Vagina (tissue), 2 donors: Measurements from ENCODE around the gene IL1RAPL1.

Experiments used
- POLR2A ChIP-seq, 2 donors: fragments of 450-650 bp; IDR thresholded peaks; one replicate each; pipeline ENCODE4 v1.6.1; 2017; ENCODE audit warnings: antibody characterized with exemption in 2 of 2, mild to moderate bottlenecking in 2 of 2, moderate library complexity in 2 of 2
- POLR2AphosphoS5 ChIP-seq, 2 donors: sonication (generic); formaldehyde crosslinking; IDR thresholded peaks; one replicate each; pipeline ENCODE4 v1.9.0; 2017; ENCODE audit warnings: antibody characterized with exemption in 2 of 2, mild to moderate bottlenecking in 2 of 2, low read depth in 1 of 2; ENCODE audit not compliant: insufficient read depth in 1 of 2
- TF ChIP-seq, protein P1 (sequence below), 3 experiments: fragments of 450-650 bp in 2 of 3; fragments of 200-600 bp in 1 of 3; sonication (generic) in 1 of 3; IDR thresholded peaks; one replicate each; pipeline ENCODE4 v1.5.1; 2017 to 2019; ENCODE audit warnings: antibody characterized with exemption in 3 of 3, mild to moderate bottlenecking in 2 of 3, moderate library complexity in 2 of 3

DNA sequence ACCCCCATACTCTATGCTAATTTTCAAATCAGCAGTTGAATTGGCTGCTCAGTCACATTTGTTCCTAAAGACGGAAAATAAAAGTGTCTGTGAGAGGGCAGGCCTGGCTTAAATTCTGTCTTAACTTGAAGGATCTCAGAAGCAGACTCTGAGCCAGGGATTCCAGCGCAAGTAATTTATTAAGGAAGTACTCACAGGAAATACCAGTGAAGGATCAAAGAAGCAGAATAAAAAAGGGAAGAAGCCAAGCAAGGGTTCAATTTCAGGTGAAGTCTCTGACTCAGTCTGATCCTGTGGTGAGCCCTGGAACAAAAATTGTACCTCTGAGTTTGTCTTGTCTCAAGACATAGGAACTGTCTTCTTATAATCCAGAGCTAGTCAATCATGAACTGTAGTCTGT lies 52.2 kb downstream of the IL1RAPL1 start:
- TF ChIP-seq POLR2A (IDR thresholded peaks at IDR 0.05) (no peak), POLR2AphosphoS5 (IDR thresholded peaks at IDR 0.05; ENCODE audit: insufficient read depth in 1 of 2, low read depth in 1 of 2) (no peak)
- TF ChIP-seq, protein P1, sequence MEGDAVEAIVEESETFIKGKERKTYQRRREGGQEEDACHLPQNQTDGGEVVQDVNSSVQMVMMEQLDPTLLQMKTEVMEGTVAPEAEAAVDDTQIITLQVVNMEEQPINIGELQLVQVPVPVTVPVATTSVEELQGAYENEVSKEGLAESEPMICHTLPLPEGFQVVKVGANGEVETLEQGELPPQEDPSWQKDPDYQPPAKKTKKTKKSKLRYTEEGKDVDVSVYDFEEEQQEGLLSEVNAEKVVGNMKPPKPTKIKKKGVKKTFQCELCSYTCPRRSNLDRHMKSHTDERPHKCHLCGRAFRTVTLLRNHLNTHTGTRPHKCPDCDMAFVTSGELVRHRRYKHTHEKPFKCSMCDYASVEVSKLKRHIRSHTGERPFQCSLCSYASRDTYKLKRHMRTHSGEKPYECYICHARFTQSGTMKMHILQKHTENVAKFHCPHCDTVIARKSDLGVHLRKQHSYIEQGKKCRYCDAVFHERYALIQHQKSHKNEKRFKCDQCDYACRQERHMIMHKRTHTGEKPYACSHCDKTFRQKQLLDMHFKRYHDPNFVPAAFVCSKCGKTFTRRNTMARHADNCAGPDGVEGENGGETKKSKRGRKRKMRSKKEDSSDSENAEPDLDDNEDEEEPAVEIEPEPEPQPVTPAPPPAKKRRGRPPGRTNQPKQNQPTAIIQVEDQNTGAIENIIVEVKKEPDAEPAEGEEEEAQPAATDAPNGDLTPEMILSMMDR (IDR thresholded peaks at IDR 0.05), result no peak
